Bronchial epithelial cell (primary cell): ENCODE measurements around the gene PINLYP. TPM values are rescaled to one million over a fixed set of nuclear protein-coding genes. Genes with fewer than 3 reads are reported as not detected.
"Not testable (repeated sequence)": the region's sequence is repeated elsewhere in the genome, so short reads cannot be mapped to it uniquely, and the experiment has no call there.

Experiments
- DNase-seq: peaks from one replicate; pipeline ENCODE4 v3.0.0-alpha.2; 2010; ENCODE audit warnings: low read depth
- FAIRE-seq: peaks from 2 replicates; lab custom pipeline; 2011; peaks lifted over from hg19 to GRCh38; lab: Jason Lieb, UNC
- H3K27me3 ChIP-seq: 2 replicates; pipeline ENCODE4 v1.5.1; 2011; ENCODE audit warnings: low read length; ENCODE audit not compliant: control insufficient read depth, insufficient read depth
- H3K36me3 ChIP-seq: 2 replicates; pipeline ENCODE4 v1.5.1; 2011; ENCODE audit warnings: low read length; ENCODE audit not compliant: control insufficient read depth, insufficient read depth
- H3K4me3 ChIP-seq: 2 replicates; pipeline ENCODE4 v1.5.1; 2011; ENCODE audit warnings: mild to moderate bottlenecking, low read depth, low read length, control low read depth
- total RNA-seq: library from RNA; depleted of rRNA; stranded (reverse); fragments of >200 nt; gene quantifications from 2 replicates; pipeline ENCODE4 v1.2.1, GENCODE V29; 2014
- TF ChIP-seq, protein P1 (sequence below): IDR thresholded peaks from 2 replicates; pipeline ENCODE4 v1.5.1; 2011; ENCODE audit warnings: mild to moderate bottlenecking, moderate library complexity, low read length, control low read depth, inconsistent platforms; ENCODE audit not compliant: insufficient read depth, severe bottlenecking

The PINLYP gene
- total RNA-seq, 1 donor from 2014 or later, result 0.53 TPM

DNA sequence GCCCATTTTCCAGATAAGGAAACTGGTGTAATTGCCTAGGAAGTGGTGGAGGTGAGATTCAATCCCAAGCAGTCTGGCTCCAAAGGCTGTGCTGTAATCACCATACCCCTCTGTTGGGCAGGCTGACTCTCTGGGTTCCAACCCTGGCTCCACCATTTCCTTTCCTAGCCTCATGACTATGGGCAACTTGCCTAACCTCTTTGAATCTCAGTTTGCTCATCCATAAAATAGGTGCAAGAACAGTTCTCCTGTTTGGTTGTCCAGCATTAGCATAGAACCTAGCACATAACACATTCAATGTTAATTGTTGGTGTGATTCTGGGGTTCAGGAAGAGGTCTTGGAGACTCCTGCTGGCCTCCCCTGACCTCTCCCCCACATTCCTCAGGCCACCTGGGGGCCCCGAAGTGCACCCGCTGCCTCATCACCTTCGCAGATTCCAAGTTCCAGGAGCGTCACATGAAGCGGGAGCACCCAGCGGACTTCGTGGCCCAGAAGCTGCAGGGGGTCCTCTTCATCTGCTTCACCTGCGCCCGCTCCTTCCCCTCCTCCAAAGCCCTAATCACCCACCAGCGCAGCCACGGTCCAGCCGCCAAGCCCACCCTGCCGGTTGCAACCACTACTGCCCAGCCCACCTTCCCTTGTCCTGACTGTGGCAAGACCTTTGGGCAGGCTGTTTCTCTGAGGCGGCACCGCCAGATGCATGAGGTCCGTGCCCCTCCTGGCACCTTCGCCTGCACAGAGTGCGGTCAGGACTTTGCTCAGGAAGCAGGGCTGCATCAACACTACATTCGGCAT lies 23.0 kb downstream of the PINLYP start:
- no peak for FAIRE-seq
- peaks cover 18% of the 10 kb centered on the region for H3K36me3 ChIP-seq

DNA sequence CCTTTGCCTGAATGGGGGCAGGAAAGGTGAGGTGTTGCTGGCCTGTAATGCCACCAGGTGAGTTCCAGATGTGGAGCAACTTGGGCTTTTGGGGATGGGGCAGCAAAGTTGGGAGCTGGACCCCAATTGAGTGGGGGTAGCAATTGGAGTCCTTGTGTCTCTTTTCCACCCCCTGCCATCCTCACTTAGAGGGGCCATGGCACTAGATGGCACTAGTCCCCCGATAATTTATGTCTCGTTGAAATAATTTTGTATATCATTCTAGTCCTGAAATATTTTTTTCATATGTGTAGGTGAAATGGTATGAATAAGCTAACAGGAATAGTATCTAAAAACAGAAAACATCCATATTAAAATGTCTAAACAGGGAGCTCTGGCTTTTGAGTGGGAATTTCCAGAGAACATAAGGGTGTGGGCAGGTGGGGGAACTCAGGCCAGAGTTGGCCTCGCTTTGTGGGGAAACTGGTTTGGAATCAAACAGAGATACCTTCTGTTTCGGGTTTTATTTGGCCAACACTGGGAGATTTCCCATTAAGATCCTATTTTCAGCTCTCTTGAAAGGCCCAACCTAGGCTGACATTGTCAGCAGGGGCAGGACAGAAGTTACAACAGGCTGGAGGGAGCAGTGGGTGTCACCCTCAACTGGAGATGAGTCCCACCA lies 24.2 kb downstream of the PINLYP start:
- H3K27me3 ChIP-seq, result no peaks in the 10 kb centered on the region
- FAIRE-seq (no peak), DNase-seq (no peak)
- TF ChIP-seq, protein P1, sequence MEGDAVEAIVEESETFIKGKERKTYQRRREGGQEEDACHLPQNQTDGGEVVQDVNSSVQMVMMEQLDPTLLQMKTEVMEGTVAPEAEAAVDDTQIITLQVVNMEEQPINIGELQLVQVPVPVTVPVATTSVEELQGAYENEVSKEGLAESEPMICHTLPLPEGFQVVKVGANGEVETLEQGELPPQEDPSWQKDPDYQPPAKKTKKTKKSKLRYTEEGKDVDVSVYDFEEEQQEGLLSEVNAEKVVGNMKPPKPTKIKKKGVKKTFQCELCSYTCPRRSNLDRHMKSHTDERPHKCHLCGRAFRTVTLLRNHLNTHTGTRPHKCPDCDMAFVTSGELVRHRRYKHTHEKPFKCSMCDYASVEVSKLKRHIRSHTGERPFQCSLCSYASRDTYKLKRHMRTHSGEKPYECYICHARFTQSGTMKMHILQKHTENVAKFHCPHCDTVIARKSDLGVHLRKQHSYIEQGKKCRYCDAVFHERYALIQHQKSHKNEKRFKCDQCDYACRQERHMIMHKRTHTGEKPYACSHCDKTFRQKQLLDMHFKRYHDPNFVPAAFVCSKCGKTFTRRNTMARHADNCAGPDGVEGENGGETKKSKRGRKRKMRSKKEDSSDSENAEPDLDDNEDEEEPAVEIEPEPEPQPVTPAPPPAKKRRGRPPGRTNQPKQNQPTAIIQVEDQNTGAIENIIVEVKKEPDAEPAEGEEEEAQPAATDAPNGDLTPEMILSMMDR, result no peak
- no peak overlapping the region for H3K4me3 ChIP-seq
- H3K36me3 ChIP-seq, result peaks cover 14% of the 10 kb centered on the region

More for the DNA sequence above, 23.0 kb downstream of the PINLYP start:
- DNase-seq, result no peak
- no peaks in the 10 kb centered on the region for H3K27me3 ChIP-seq
- TF ChIP-seq, protein P1, result no peak
- H3K4me3 ChIP-seq, result no peak overlapping the region

DNA sequence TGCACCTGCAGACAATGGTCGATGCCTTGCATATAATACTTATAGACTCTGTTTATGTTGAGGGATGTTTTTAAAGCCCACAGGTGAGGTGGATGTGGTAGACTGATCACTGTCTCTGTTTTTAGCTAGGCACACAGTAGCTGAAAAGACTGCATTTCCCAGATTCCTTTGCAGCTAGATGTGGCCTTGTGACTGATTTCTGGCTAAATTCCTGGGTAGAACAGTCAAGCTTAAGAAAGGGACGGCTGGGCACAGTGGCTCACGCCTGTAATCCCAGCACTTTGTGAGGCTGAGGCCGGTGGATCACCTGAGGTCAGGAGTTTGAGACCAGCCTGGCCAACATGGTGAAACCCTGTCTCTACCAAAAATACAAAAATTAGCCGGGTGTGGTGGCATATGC lies 24.7 kb downstream of the PINLYP start:
- not testable (repeated sequence) for DNase-seq, H3K27me3 ChIP-seq, H3K4me3 ChIP-seq, FAIRE-seq
- peaks cover 14% of the 10 kb centered on the region for H3K36me3 ChIP-seq

DNA sequence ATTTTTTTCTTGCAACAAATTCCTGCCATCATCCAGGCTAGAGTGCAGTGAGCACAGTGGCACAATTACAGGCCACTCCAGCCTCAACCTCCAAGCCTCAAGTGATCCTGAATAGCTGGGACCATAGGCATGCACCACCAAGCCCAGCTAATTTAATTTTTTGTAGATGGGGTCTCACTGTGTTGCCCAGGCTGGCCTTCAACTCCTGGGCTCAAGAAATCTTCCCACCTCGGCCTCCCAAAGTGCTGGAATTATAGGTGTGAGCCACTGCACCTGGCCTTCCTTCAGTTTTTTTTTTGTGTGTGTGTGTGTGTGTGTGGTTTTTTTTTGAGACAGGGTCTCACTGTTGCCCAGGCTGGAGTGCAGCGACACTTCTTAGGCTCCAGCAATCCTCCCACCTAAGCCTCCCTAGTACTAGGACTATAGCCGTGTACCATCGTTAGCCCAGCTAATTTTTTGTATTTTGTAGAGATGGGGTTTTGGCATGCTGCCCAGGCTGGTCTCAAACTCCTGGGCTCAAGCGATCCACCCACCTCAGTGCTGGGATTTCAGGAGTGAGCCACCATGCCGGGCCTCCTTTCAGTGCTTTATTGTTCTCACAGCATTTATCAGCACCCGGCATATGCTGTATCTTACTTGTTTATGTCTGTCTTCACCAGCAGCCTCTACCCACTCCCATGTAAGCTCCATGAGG lies 30.4 kb downstream of the PINLYP start:
- H3K36me3 ChIP-seq, result peaks cover 3% of the 10 kb centered on the region
- H3K27me3 ChIP-seq, result no peaks in the 10 kb centered on the region
- H3K4me3 ChIP-seq, result no peak overlapping the region
- no peak for FAIRE-seq
- DNase-seq, result no peak
- TF ChIP-seq, protein P1, result no peak

DNA sequence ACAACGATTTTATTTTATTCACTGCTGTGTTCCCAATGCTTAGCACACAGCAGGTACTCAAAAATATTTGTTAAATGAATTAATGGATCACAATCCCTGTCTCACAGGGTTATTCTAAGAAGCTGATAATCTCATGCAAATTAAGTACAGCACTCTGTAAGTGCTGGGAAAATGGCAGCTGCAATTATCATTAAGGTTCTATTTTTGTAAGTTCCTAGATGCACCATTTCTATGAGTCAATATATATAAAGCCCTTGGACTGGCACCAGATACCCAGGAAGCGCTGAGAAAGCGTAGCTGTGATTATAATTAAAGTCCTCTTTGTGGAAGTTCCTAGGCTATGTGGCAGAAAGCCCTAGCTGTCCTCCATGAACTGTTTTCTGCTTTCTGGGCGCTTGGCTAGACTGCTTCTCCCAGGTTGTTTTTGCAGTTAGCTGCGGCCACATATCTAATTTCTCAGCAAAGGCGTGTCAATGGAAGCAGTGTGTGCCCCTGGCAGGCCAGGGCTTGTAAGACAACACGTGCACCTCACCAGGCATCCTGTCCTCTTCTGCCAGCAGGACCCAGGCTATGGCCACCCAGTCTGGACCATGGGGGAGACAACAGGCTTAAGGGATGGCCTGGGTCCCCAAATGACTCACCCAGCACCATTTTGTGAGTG lies 31.1 kb downstream of the PINLYP start:
- FAIRE-seq, result no peak
- H3K4me3 ChIP-seq, result no peak overlapping the region
- H3K27me3 ChIP-seq, result no peaks in the 10 kb centered on the region
- DNase-seq, result peak; percentile 67
- peaks cover 1% of the 10 kb centered on the region for H3K36me3 ChIP-seq
- TF ChIP-seq, protein P1, result no peak
